Keratinocyte (primary cell): ENCODE results near the gene UBC. TPM values are rescaled to one million over a fixed set of nuclear protein-coding genes. Genes with fewer than 3 reads are reported as not detected.

Experiments
- DNase-seq: peaks from one replicate; pipeline ENCODE4 v3.0.0-alpha.2; 2011; ENCODE audit warnings: low read depth, missing footprints, low spot score
- FAIRE-seq: peaks from 2 replicates; lab custom pipeline; 2011; peaks lifted over from hg19 to GRCh38; lab: Jason Lieb, UNC
- H2AFZ ChIP-seq: 2 replicates; pipeline ENCODE4 v1.6.0; 2012; ENCODE audit warnings: low read length, control low read depth, inconsistent platforms; ENCODE audit not compliant: control insufficient read depth
- H3K27ac ChIP-seq: 2 replicates; pipeline ENCODE4 v1.5.1; 2011; ENCODE audit warnings: low read length; ENCODE audit not compliant: control insufficient read depth, insufficient read depth
- H3K27me3 ChIP-seq: 3 replicates; pipeline ENCODE4 v1.6.0; 2011; ENCODE audit warnings: low read length; ENCODE audit not compliant: control insufficient read depth, insufficient read depth; ENCODE audit errors: extremely low read depth
- H3K36me3 ChIP-seq, 2 experiments: 2 replicates in 1 of 2; 3 replicates in 1 of 2; pipeline ENCODE4 v1.5.1; 2011; ENCODE audit warnings: low read length in 2 of 2, mild to moderate bottlenecking in 1 of 2; ENCODE audit not compliant: control insufficient read depth in 2 of 2, insufficient read depth in 2 of 2; ENCODE audit errors: extremely low read depth in 1 of 2
- H3K4me1 ChIP-seq: 3 replicates; pipeline ENCODE4 v1.5.1; 2011; ENCODE audit warnings: low read length; ENCODE audit not compliant: control insufficient read depth, insufficient read depth; ENCODE audit errors: extremely low read depth
- H3K4me2 ChIP-seq: 3 replicates; pipeline ENCODE4 v1.6.0; 2011; ENCODE audit warnings: low read depth, low read length; ENCODE audit not compliant: control insufficient read depth, insufficient read depth; ENCODE audit errors: extremely low read depth
- H3K4me3 ChIP-seq, 3 experiments: fragments of 200-600 bp in 1 of 3; sonication (generic) in 1 of 3; 2 replicates in 2 of 3; 3 replicates in 1 of 3; pipeline ENCODE4 v1.5.1; 2011 to 2016; ENCODE audit warnings: low read length in 3 of 3, mild to moderate bottlenecking in 3 of 3, control low read depth in 2 of 3, inconsistent platforms in 1 of 3, low read depth in 1 of 3, mixed read lengths in 1 of 3, mixed run types in 1 of 3, moderate library complexity in 1 of 3; ENCODE audit not compliant: control insufficient read depth in 2 of 3, insufficient read depth in 2 of 3; ENCODE audit errors: extremely low read depth in 1 of 3
- H3K79me2 ChIP-seq: 2 replicates; pipeline ENCODE4 v1.6.0; 2012; ENCODE audit warnings: low read length; ENCODE audit not compliant: control insufficient read depth, insufficient read depth
- H3K9ac ChIP-seq: 3 replicates; pipeline ENCODE4 v1.6.0; 2011; ENCODE audit warnings: low read length; ENCODE audit not compliant: control insufficient read depth, insufficient read depth; ENCODE audit errors: extremely low read depth
- H3K9me1 ChIP-seq: 3 replicates; pipeline ENCODE4 v1.6.0; 2011; ENCODE audit warnings: low read length; ENCODE audit not compliant: control insufficient read depth, insufficient read depth; ENCODE audit errors: extremely low read depth
- H3K9me3 ChIP-seq: 2 replicates; pipeline ENCODE4 v1.5.1; 2012; ENCODE audit warnings: low read depth, low read length; ENCODE audit not compliant: control insufficient read depth
- H4K20me1 ChIP-seq: 3 replicates; pipeline ENCODE4 v1.6.0; 2011; ENCODE audit warnings: low read length; ENCODE audit not compliant: control insufficient read depth, insufficient read depth; ENCODE audit errors: extremely low read depth
- EZH2 ChIP-seq: IDR thresholded peaks from one replicate; pipeline ENCODE4 v1.6.1; 2012; ENCODE audit warnings: inconsistent platforms, mild to moderate bottlenecking, low read length, moderate library complexity
- dilution Hi-C: fragments of 300-500 bp; cut with MboI; formaldehyde crosslinking; loops from one replicate; pipeline ENCODE4 v1.7.0; 2020; ENCODE audit warnings: low sequenced_read_pairs; ENCODE audit not compliant: extremely low pct_ligation_motif_present
- polyA minus RNA-seq, 3 experiments: library from RNA; depleted of rRNA, polyadenylated mRNA; stranded (reverse); fragments of >200 nt; gene quantifications; 1 replicate in 1 of 3; 2 replicates in 1 of 3; 3 replicates in 1 of 3; pipeline ENCODE4 v1.2.3, GENCODE V29; 2011
- polyA plus RNA-seq, 5 experiments: library from polyadenylated mRNA; depleted of rRNA in 3 of 5; stranded (reverse) in 3 of 5; stranded (forward) in 1 of 5; unstranded in 1 of 5; fragments of >200 nt; gene quantifications; 1 replicate in 1 of 5; 2 replicates in 3 of 5; 3 replicates in 1 of 5; pipeline versions ENCODE4 v1.2.1 to v1.2.3, GENCODE V29; 2011 to 2012; ENCODE audit warnings: missing spikeins in 2 of 5, low read depth in 1 of 5, low replicate concordance in 1 of 5
- TF ChIP-seq, protein P1 (sequence below), 3 experiments: IDR thresholded peaks in 1 of 3; conservative IDR thresholded peaks in 1 of 3; optimal IDR thresholded peaks in 1 of 3; 2 replicates in 2 of 3; 3 replicates in 1 of 3; pipeline versions ENCODE3 to v1.5.1; 2011; ENCODE audit warnings: low read length in 3 of 3, mild to moderate bottlenecking in 3 of 3, moderate library complexity in 2 of 3, control low read depth in 1 of 3, inconsistent platforms in 1 of 3; ENCODE audit not compliant: insufficient read depth in 2 of 3; ENCODE audit errors: extremely low read depth in 1 of 3

The UBC gene
- polyA plus RNA-seq: 2,363 to 3,215 TPM (median 2,781 TPM) in 3 replicates
- polyA plus RNA-seq (2011; ENCODE audit: low read depth): 909 TPM
- 2,585 and 2,764 TPM in 2 replicates for polyA plus RNA-seq (2011; cell fraction: cytosol; rRNA removed)
- 2,878 and 3,470 TPM in 2 replicates for polyA plus RNA-seq (2011; cell fraction: nucleus; rRNA removed)
- 1,598 and 2,691 TPM in 2 replicates for polyA plus RNA-seq (2012; ENCODE audit: low replicate concordance)
- polyA minus RNA-seq: 1,499 to 2,738 TPM (median 1,537 TPM) in 3 replicates
- 715 TPM for polyA minus RNA-seq (2011; cell fraction: cytosol; rRNA and poly(A)+ RNA removed)
- 471 and 865 TPM in 2 replicates for polyA minus RNA-seq (2011; cell fraction: nucleus; rRNA and poly(A)+ RNA removed)

DNA sequence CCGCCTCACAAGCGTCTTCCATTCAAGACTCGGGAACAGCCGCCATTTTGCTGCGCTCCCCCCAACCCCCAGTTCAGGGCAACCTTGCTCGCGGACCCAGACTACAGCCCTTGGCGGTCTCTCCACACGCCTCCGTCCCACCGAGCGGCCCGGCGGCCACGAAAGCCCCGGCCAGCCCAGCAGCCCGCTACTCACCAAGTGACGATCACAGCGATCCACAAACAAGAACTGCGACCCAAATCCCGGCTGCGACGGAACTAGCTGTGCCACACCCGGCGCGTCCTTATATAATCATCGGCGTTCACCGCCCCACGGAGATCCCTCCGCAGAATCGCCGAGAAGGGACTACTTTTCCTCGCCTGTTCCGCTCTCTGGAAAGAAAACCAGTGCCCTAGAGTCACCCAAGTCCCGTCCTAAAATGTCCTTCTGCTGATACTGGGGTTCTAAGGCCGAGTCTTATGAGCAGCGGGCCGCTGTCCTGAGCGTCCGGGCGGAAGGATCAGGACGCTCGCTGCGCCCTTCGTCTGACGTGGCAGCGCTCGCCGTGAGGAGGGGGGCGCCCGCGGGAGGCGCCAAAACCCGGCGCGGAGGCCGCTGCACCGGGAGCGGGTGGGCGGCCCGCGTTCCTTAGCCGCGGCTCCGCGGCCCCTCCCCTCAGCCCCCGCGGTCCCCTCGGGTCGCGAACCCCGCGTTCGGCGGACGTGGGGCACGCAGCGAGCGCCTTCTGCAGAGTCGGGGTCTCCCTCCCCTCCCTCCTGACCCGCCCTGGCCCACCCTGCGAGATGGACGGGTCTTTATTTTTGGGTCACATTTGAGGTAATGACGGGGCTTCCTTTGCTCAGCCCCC, at the start of gene UBC:
TSS of gene UBC (minus strand) at position 259 of the 847 bp plus-strand sequence. CDS start 879 bp downstream, outside the sequence.
- DNase-seq (no peak), FAIRE-seq (no peak)
- dilution Hi-C loops: no loop called here
- Histone ChIP-seq H3K27me3 (no peaks in the 10 kb centered on the region), H3K79me2 (peaks cover 40% of the 10 kb centered on the region), H3K9ac (peak within 1 kb of the TSS; percentile 100), H3K36me3 (peaks cover 4 to 20% of the 10 kb centered on the region in 2 experiments), H3K4me3 (peak within 1 kb of the TSS; percentile 61 to 98 (median 98)), H2AFZ (peak within 1 kb of the TSS; percentile 98), H4K20me1 (peaks cover 28% of the 10 kb centered on the region), H3K9me1 (no peaks in the 10 kb centered on the region), H3K27ac (peak within 1 kb of the TSS; percentile 100), H3K4me1 (peaks cover 33% of the 10 kb centered on the region), H3K9me3 (no peaks in the 10 kb centered on the region), H3K4me2 (peak within 1 kb of the TSS; percentile 98)
- TF ChIP-seq EZH2: no peak
- TF ChIP-seq, protein P1, sequence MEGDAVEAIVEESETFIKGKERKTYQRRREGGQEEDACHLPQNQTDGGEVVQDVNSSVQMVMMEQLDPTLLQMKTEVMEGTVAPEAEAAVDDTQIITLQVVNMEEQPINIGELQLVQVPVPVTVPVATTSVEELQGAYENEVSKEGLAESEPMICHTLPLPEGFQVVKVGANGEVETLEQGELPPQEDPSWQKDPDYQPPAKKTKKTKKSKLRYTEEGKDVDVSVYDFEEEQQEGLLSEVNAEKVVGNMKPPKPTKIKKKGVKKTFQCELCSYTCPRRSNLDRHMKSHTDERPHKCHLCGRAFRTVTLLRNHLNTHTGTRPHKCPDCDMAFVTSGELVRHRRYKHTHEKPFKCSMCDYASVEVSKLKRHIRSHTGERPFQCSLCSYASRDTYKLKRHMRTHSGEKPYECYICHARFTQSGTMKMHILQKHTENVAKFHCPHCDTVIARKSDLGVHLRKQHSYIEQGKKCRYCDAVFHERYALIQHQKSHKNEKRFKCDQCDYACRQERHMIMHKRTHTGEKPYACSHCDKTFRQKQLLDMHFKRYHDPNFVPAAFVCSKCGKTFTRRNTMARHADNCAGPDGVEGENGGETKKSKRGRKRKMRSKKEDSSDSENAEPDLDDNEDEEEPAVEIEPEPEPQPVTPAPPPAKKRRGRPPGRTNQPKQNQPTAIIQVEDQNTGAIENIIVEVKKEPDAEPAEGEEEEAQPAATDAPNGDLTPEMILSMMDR (optimal IDR thresholded peaks at IDR 0.05 in 1 of 3, IDR thresholded peaks at IDR 0.05 in 1 of 3, conservative IDR thresholded peaks at IDR 0.05 in 1 of 3; ENCODE audit: extremely low read depth in 1 of 3, insufficient read depth in 2 of 3, low read length in 3 of 3): no peak

DNA sequence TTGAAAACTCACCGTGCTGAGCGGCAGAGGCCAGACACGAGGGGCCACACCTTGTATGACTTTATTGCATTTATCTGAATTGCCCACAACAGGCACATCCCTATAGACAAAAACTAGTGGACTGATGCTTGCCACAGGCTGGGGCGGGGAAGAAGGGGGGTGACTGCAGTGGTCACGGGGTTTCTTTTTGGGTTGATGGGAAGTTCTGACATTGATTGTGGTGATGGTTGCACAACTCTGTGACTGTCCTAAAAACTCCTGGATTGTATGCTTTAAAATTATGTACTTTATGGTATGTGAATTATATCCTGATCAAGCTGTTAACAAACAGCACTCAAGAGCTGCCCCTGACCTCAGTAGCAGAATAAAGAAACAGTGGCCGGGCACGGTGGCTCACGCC, 48.8 kb upstream of the UBC start:
- no peaks in the 10 kb centered on the region for H3K4me1 ChIP-seq
- peaks cover 35 to 38% of the 10 kb centered on the region in 2 experiments for H3K36me3 ChIP-seq
- no peaks in the 10 kb centered on the region for H3K9me1 ChIP-seq
- H3K4me3 ChIP-seq: no peak overlapping the region
- no peak overlapping the region for H3K27ac ChIP-seq
- no peak overlapping the region for H3K4me2 ChIP-seq
- no peak overlapping the region for H2AFZ ChIP-seq
- H3K9me3 ChIP-seq: no peaks in the 10 kb centered on the region
- H3K79me2 ChIP-seq: no peaks in the 10 kb centered on the region
- no peaks in the 10 kb centered on the region for H4K20me1 ChIP-seq
- FAIRE-seq (no peak), DNase-seq (no peak)
- dilution Hi-C loops: no loop called here
- no peaks in the 10 kb centered on the region for H3K27me3 ChIP-seq
- no peak overlapping the region for H3K9ac ChIP-seq
- TF ChIP-seq, protein P1 (optimal IDR thresholded peaks at IDR 0.05 in 1 of 3, IDR thresholded peaks at IDR 0.05 in 1 of 3, conservative IDR thresholded peaks at IDR 0.05 in 1 of 3; ENCODE audit: extremely low read depth in 1 of 3, insufficient read depth in 2 of 3, low read length in 3 of 3): no peak
- no peak for TF ChIP-seq EZH2
